SK-N-SH (cell line): ENCODE measurements around the gene SEMA4D.

Experiments
- ELF1 ChIP-seq: IDR thresholded peaks from 2 replicates; pipeline ENCODE4 v1.4.0; 2012
- EZH2phosphoT487 ChIP-seq: fragments of 200-600 bp; sonication (generic); IDR thresholded peaks from 2 replicates; pipeline ENCODE4 v1.6.1; 2017; ENCODE audit warnings: low read depth, mixed run types, mild to moderate bottlenecking, antibody characterized with exemption, moderate library complexity, borderline replicate concordance
- FOXJ3 ChIP-seq: sonication (generic); formaldehyde crosslinking; IDR thresholded peaks from 2 replicates; pipeline ENCODE4 v1.5.1; 2020; ENCODE audit warnings: mild to moderate bottlenecking, missing genetic modification reagents
- GABPA ChIP-seq: IDR thresholded peaks from 2 replicates; pipeline ENCODE4 v1.4.0; 2012; ENCODE audit warnings: low read depth, mild to moderate bottlenecking
- JUND ChIP-seq: IDR thresholded peaks from 2 replicates; pipeline ENCODE4 v1.4.0; 2012
- RAD21 ChIP-seq: IDR thresholded peaks from 2 replicates; pipeline ENCODE4 v1.6.1; 2012; ENCODE audit warnings: mild to moderate bottlenecking, low read length
- USF2 ChIP-seq: fragments of 150-350 bp; IDR thresholded peaks from 2 replicates; pipeline ENCODE4 v1.6.1; 2017; ENCODE audit warnings: antibody characterized with exemption, low read length, low read depth, borderline replicate concordance
- ZBTB33 ChIP-seq: IDR thresholded peaks from 2 replicates; pipeline ENCODE4 v1.4.0; 2012; ENCODE audit warnings: low read depth, borderline replicate concordance
- TF ChIP-seq, protein P1 (sequence below): fragments of 200-600 bp; sonication (generic); IDR thresholded peaks from 2 replicates; pipeline ENCODE4 v1.6.1; 2017; ENCODE audit warnings: antibody characterized with exemption, mild to moderate bottlenecking, moderate library complexity

DNA sequence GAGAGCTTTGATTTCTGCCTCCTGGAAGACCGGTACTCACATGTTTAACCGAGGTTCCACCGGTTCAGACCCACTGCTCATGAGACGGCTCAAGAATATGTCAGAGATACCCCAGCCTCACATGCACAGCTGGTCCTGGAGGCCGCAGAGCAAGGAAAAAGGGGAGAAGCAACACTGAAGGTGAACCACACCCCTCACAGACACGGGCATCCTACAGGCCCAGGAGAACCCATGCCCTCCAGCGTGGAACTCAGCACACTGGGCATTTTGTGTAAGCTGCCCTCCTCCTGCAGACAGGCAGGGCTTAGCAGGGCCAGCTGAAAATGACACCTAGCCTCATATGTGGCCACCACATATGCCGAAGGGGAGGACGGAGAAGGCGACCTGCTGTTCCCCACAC is 37.4 kb downstream of the SEMA4D start:
- no peak for TF ChIP-seq EZH2phosphoT487
- TF ChIP-seq, protein P1, sequence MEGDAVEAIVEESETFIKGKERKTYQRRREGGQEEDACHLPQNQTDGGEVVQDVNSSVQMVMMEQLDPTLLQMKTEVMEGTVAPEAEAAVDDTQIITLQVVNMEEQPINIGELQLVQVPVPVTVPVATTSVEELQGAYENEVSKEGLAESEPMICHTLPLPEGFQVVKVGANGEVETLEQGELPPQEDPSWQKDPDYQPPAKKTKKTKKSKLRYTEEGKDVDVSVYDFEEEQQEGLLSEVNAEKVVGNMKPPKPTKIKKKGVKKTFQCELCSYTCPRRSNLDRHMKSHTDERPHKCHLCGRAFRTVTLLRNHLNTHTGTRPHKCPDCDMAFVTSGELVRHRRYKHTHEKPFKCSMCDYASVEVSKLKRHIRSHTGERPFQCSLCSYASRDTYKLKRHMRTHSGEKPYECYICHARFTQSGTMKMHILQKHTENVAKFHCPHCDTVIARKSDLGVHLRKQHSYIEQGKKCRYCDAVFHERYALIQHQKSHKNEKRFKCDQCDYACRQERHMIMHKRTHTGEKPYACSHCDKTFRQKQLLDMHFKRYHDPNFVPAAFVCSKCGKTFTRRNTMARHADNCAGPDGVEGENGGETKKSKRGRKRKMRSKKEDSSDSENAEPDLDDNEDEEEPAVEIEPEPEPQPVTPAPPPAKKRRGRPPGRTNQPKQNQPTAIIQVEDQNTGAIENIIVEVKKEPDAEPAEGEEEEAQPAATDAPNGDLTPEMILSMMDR, result no peak
- no peak for TF ChIP-seq JUND
- TF ChIP-seq GABPA, result no peak
- TF ChIP-seq ZBTB33, result no peak
- TF ChIP-seq RAD21, result no peak
- no peak for TF ChIP-seq USF2
- TF ChIP-seq ELF1, result no peak
- TF ChIP-seq FOXJ3 (CRISPR knock-in tag), result no peak
